ENCODE measurements around the gene DGKG. TPM values are rescaled to one million over a fixed set of nuclear protein-coding genes. Genes with fewer than 3 reads are reported as not detected.
A peak's percentile ranks its signal among the peaks of the same experiment; 100 is the strongest.

DGKG gene
- total RNA-seq, 1 donor: 2.5 TPM

DNA sequence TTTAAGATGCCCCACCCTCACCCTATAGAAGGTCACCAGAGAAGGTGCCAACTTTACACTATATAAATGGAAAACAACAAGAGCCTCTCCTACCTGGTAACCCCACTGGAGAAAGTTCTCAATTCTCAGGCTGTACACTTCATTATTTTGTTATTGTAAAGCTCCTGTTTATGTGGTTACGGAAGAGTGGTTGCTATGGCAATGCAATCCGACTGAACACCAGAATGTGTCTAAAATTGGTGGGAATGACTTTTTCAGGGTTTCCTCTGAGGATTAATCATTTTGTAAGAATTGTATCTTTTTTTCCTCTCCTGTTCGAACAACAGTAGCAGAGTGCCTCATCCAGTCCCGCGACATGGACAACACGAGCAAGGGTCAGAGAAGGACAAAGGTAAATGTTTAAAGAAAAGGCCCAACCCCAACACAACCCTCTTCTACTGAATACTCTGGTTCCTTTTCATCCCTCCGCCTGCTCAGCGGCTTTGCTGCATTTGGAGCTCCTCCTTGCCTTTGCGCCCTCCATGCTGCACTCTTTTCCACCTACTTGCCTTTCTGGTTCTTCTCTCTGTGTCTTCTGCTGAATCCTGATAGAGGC is 45.3 kb downstream of the DGKG start:
- Histone ChIP-seq H2AFZ (ENCODE audit: low read length) (no peak overlapping the region), H4K20me1 (ENCODE audit: insufficient read depth, low read length) (no peaks in the 10 kb centered on the region), H3K9me3 (ENCODE audit: low read depth, low read length) (no peaks in the 10 kb centered on the region), H3K4me1 (ENCODE audit: insufficient read depth, low read length) (peaks cover 8% of the 10 kb centered on the region), H3K79me2 (ENCODE audit: insufficient read depth, low read length) (no peaks in the 10 kb centered on the region), H3K36me3 (ENCODE audit: insufficient read depth, low read length) (no peaks in the 10 kb centered on the region), H3K27me3 (ENCODE audit: insufficient read depth, low read length) (no peaks in the 10 kb centered on the region), H3K27ac (ENCODE audit: low read depth, low read length) (no peak overlapping the region), H3K4me3 (ENCODE audit: insufficient read depth, low read length) (no peak overlapping the region), H3K4me2 (ENCODE audit: insufficient read depth, low read length) (no peak overlapping the region)
- DNase-seq (ENCODE audit: insufficient read length, low spot score, missing footprints): no peak
- TF ChIP-seq, protein P1, sequence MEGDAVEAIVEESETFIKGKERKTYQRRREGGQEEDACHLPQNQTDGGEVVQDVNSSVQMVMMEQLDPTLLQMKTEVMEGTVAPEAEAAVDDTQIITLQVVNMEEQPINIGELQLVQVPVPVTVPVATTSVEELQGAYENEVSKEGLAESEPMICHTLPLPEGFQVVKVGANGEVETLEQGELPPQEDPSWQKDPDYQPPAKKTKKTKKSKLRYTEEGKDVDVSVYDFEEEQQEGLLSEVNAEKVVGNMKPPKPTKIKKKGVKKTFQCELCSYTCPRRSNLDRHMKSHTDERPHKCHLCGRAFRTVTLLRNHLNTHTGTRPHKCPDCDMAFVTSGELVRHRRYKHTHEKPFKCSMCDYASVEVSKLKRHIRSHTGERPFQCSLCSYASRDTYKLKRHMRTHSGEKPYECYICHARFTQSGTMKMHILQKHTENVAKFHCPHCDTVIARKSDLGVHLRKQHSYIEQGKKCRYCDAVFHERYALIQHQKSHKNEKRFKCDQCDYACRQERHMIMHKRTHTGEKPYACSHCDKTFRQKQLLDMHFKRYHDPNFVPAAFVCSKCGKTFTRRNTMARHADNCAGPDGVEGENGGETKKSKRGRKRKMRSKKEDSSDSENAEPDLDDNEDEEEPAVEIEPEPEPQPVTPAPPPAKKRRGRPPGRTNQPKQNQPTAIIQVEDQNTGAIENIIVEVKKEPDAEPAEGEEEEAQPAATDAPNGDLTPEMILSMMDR (IDR thresholded peaks at IDR 0.05; ENCODE audit: extremely low read depth, low read depth, low read length): no peak

DNA sequence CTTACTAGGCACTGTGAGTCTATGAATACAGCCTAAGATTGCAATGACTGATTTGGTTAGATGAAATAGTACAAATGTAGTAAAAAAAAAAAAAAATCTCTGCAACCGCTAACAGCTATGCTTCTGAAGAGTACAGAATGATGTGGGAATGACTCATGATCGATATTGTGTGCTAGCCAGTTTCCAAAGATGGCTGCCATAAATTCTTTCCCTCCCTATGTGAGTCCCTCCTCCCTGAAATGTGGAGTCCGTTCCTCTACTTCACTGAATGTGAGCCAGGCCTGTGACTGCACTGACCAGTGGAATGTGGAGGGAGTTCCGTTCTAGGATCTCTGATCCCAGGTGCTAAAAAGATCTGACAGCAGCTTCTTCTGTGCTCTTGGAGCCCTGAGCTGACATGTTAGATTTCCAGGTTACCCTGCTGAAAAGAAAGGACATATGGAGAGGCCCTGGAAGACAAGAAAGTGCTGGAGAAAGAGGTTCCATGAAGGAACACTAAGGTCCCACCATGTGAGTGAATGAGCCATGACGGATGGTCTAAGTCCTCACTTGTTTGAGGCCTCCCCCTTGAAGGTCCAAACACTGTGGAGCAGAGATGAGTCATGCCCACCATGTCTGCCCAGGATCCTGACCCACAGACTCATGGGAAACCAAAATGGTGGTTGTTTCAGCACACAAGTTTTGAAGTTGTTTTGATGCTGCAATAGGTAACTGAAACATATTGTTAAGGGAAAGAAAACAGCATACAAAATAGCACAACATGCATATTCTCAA is 46.3 kb downstream of the DGKG start:
- H3K9me3 ChIP-seq (ENCODE audit: low read depth, low read length): no peaks in the 10 kb centered on the region
- TF ChIP-seq, protein P1 (IDR thresholded peaks at IDR 0.05; ENCODE audit: extremely low read depth, low read depth, low read length): no peak
- H3K27ac ChIP-seq (ENCODE audit: low read depth, low read length): no peak overlapping the region
- peak; percentile 42 for DNase-seq (ENCODE audit: insufficient read length, low spot score, missing footprints)
- no peaks in the 10 kb centered on the region for H3K79me2 ChIP-seq (ENCODE audit: insufficient read depth, low read length)
- H4K20me1 ChIP-seq (ENCODE audit: insufficient read depth, low read length): no peaks in the 10 kb centered on the region
- no peak overlapping the region for H3K4me3 ChIP-seq (ENCODE audit: insufficient read depth, low read length)
- H3K36me3 ChIP-seq (ENCODE audit: insufficient read depth, low read length): no peaks in the 10 kb centered on the region
- peaks cover 8% of the 10 kb centered on the region for H3K4me1 ChIP-seq (ENCODE audit: insufficient read depth, low read length)
- H3K27me3 ChIP-seq (ENCODE audit: insufficient read depth, low read length): no peaks in the 10 kb centered on the region
- H3K4me2 ChIP-seq (ENCODE audit: insufficient read depth, low read length): no peak overlapping the region
- H2AFZ ChIP-seq (ENCODE audit: low read length): peak overlapping the region; percentile 32

DNA sequence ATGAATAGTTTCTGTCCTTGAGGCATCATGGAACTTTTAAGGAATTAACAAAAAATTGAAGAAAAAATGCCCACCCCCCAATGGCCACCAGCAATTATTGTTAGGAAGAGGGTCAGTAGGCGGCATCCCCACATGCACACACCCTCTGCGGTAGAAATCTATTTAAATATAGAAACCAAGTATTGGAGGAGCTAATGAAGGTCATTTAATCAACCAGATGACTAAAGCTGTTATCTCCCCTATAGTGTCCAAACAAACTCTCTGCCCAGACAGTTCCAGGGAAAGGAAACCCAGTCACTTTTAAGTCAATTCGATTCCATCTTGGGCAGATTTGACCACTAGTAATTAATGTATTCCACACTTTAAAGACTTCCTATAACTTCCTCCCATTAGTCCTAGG is 47.1 kb downstream of the DGKG start:
- Histone ChIP-seq H3K9me3 (ENCODE audit: low read depth, low read length) (no peaks in the 10 kb centered on the region), H3K4me1 (ENCODE audit: insufficient read depth, low read length) (peaks cover 6% of the 10 kb centered on the region), H2AFZ (ENCODE audit: low read length) (no peak overlapping the region), H3K79me2 (ENCODE audit: insufficient read depth, low read length) (no peaks in the 10 kb centered on the region), H3K27me3 (ENCODE audit: insufficient read depth, low read length) (no peaks in the 10 kb centered on the region), H3K36me3 (ENCODE audit: insufficient read depth, low read length) (no peaks in the 10 kb centered on the region), H3K27ac (ENCODE audit: low read depth, low read length) (no peak overlapping the region), H4K20me1 (ENCODE audit: insufficient read depth, low read length) (no peaks in the 10 kb centered on the region), H3K4me3 (ENCODE audit: insufficient read depth, low read length) (no peak overlapping the region), H3K4me2 (ENCODE audit: insufficient read depth, low read length) (no peak overlapping the region)
- TF ChIP-seq, protein P1 (IDR thresholded peaks at IDR 0.05; ENCODE audit: extremely low read depth, low read depth, low read length): no peak
- no peak for DNase-seq (ENCODE audit: insufficient read length, low spot score, missing footprints)

DNA sequence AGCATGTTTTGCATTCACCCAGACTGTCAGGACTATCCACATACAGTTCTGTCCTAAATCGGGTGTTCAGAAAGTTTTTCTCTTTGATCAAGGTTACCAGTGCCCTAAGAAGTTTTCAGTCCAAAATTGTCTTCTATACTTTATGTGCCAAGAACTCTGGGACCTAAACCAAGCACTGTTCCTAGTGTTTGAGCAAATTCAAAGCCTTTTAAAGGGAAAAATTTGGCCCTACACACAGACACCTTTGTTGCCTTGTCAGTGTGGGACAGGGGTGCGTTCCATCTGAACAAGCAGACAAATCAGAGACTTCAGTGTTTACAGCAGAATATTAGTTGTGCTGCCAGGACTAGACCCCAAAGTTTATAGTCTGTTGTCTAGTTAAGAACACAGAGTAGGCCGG is 50.6 kb downstream of the DGKG start:
- Histone ChIP-seq H3K36me3 (ENCODE audit: insufficient read depth, low read length) (no peaks in the 10 kb centered on the region), H3K79me2 (ENCODE audit: insufficient read depth, low read length) (no peaks in the 10 kb centered on the region), H2AFZ (ENCODE audit: low read length) (no peak overlapping the region), H3K27me3 (ENCODE audit: insufficient read depth, low read length) (no peaks in the 10 kb centered on the region), H3K4me2 (ENCODE audit: insufficient read depth, low read length) (no peak overlapping the region), H3K27ac (ENCODE audit: low read depth, low read length) (no peak overlapping the region), H3K4me1 (ENCODE audit: insufficient read depth, low read length) (peaks cover 3% of the 10 kb centered on the region), H3K9me3 (ENCODE audit: low read depth, low read length) (no peaks in the 10 kb centered on the region), H3K4me3 (ENCODE audit: insufficient read depth, low read length) (no peak overlapping the region), H4K20me1 (ENCODE audit: insufficient read depth, low read length) (no peaks in the 10 kb centered on the region)
- no peak for DNase-seq (ENCODE audit: insufficient read length, low spot score, missing footprints)
- TF ChIP-seq, protein P1 (IDR thresholded peaks at IDR 0.05; ENCODE audit: extremely low read depth, low read depth, low read length): no peak

All from osteoblast (primary cell).